WI38 (cell line): ENCODE measurements around the gene CRIP3.
A peak's percentile ranks its signal among the peaks of the same experiment; 100 is the strongest.

Experiments
- H3K4me3 ChIP-seq: 2 replicates; pipeline ENCODE4 v1.5.1; 2011; ENCODE audit warnings: low read depth, mild to moderate bottlenecking, control low read depth, low read length
- CTCF ChIP-seq: IDR thresholded peaks from 2 replicates; pipeline ENCODE4 v1.5.1; 2012; ENCODE audit warnings: low read depth, mild to moderate bottlenecking, control low read depth, low read length

Gene CRIP3

GRCh38 chr6:43276577-43277305, 31.9 kb downstream of the CRIP3 start:
- no peak overlapping the region for H3K4me3 ChIP-seq
- TF ChIP-seq CTCF, result no peak

- H3K4me3 ChIP-seq, result no peak overlapping the region
- no peak for TF ChIP-seq CTCF
Measured at GRCh38 chr6:43275801-43276576, 32.6 kb downstream of the CRIP3 start.

DNA sequence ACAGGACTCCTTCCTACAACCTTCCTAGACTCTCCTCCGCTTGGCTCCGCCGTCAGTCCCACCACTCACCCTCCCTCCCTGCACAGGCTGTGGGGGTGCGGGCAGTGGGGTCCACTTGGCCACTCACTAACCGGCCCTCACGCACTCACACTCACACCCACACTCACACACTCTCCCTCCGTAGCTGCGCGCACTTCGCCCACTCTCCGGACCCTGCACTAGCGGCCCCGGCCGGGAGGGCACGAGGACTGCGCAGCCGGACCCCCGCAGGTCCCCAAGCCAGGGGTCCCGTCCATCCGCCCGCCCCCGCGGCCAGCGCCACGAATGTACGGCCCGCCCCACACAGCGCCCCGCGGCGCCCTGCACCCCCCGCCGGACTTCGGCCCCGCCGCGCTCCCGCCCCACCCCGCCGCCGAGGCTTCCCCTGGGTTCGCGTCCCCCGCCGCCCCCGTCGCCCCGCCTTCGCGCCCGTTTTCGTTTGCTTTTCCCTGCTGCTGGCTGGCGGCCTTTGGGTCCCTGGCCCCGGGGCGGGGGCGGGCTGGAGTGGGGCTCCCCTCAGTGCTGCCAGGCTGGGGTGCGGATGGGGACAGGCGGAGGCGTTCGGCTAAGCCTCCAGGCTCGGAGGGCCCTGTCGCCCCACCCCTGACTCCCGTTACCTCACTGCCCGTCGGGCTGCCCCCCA, 33.6 kb downstream of the CRIP3 start:
- H3K4me3 ChIP-seq, result peak overlapping the region; percentile 24; the same call in 1 of the 2 replicates
- TF ChIP-seq CTCF, result no peak

GRCh38 chr6:43274127-43274915, 34.3 kb downstream of the CRIP3 start:
- no peak overlapping the region for H3K4me3 ChIP-seq
- TF ChIP-seq CTCF, result no peak

DNA sequence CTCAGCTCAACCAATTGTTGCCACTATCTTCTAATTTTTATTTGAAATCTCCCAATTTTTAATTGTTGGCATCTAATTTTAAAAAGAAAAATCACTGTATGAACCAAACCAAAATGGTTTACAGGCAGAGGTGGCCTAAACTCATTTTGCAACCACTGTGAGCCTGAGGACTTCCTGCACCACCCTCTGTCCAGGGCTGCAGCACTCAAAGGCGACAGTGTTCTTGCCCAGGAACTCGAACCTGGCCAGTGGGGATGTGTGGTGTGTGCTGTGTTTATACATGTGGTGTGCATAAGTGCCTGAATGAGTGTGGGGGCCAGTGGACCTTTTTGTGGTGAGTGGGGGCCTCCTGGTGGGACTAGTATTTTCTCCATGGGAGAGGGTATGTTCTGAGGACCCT, 34.9 kb downstream of the CRIP3 start:
- no peak for TF ChIP-seq CTCF
- H3K4me3 ChIP-seq, result no peak overlapping the region

DNA sequence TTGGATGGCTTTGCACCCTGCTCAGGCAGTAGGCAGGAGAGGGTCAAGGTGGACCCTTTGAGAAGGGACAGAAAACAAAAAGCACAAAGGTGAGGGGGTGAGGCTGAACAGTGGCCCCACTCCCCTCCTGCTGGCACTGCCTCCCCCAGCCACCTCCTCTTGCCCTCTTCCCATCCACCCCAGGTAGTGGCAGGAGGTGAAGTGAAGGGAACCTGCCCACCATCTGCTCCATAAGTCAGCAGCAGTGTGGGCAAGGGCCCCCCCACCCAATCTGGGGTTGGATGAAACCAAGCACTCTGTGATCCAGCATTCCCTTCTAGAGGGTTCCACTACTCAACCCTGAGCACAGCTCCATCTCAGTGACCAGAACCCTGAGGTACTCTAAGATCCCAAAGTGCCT, 36.7 kb downstream of the CRIP3 start:
- no peak overlapping the region for H3K4me3 ChIP-seq
- no peak for TF ChIP-seq CTCF
